Type B pancreatic cell (in vitro differentiated cells): ENCODE data around the gene TPTE. TPM values are rescaled to one million over a fixed set of nuclear protein-coding genes. Genes with fewer than 3 reads are reported as not detected.
"Not testable (repeated sequence)": the region's sequence is repeated elsewhere in the genome, so short reads cannot be mapped to it uniquely, and the experiment has no call there.

Source experiments
- DNase-seq: peaks from one replicate; pipeline ENCODE4 v3.0.0; 2021; ENCODE audit warnings: mixed read lengths; ENCODE audit not compliant: unreplicated experiment; ENCODE audit errors: extremely low spot score
- H3K27ac Mint-ChIP-seq: 2 replicates; pipeline ENCODE4 v1.8.0; 2021; ENCODE audit warnings: mild to moderate bottlenecking, mixed read lengths
- H3K27me3 Mint-ChIP-seq: 2 replicates; pipeline ENCODE4 v1.8.0; 2021; ENCODE audit warnings: mixed read lengths
- H3K36me3 Mint-ChIP-seq: 2 replicates; pipeline ENCODE4 v1.8.0; 2021; ENCODE audit warnings: mixed read lengths
- H3K4me1 Mint-ChIP-seq: one replicate; pipeline ENCODE4 v1.8.0; 2021; ENCODE audit warnings: mixed read lengths; ENCODE audit not compliant: unreplicated experiment
- H3K4me3 Mint-ChIP-seq: 2 replicates; pipeline ENCODE4 v1.8.0; 2021; ENCODE audit warnings: mild to moderate bottlenecking, mixed read lengths
- H3K9me3 Mint-ChIP-seq: 2 replicates; pipeline ENCODE4 v1.8.0; 2021; ENCODE audit warnings: mixed read lengths
- CTCF ChIP-seq: fragments of 200-600 bp; sonication (generic); conservative IDR thresholded peaks from 2 replicates; pipeline ENCODE4 v1.5.0; 2021; ENCODE audit warnings: antibody characterized with exemption, mild to moderate bottlenecking
- long read RNA-seq: library from polyadenylated mRNA; unstranded; transcript quantifications from one replicate; pipeline ENCODE4 v2.0.0, GENCODE V29; 2020
- total RNA-seq: library from RNA; stranded (reverse); gene quantifications from 2 replicates; pipeline ENCODE4 v1.2.1, GENCODE V29; 2021; ENCODE audit warnings: low replicate concordance

Gene TPTE
- not detected in 2 replicates for total RNA-seq
- long read RNA-seq, result 0 reads

GRCh38 chr21:10521091-10521598 is at the start of gene TPTE:
TSS of gene TPTE (plus strand) at chr21:10521583. CDS start at chr21:10538724, 17,141 bp downstream.
- H3K9me3 Mint-ChIP-seq, result peaks cover 12% of the 10 kb centered on the region
- H3K4me1 Mint-ChIP-seq, result no peaks in the 10 kb centered on the region
- no peak for DNase-seq
- no peaks in the 10 kb centered on the region for H3K36me3 Mint-ChIP-seq
- no peak within 1 kb of the TSS for H3K27ac Mint-ChIP-seq
- TF ChIP-seq CTCF, result no peak
- no peak within 1 kb of the TSS for H3K4me3 Mint-ChIP-seq
- no peaks in the 10 kb centered on the region for H3K27me3 Mint-ChIP-seq

- not testable (repeated sequence) for H3K4me1 Mint-ChIP-seq, H3K27ac Mint-ChIP-seq, DNase-seq, H3K4me3 Mint-ChIP-seq, H3K9me3 Mint-ChIP-seq, H3K36me3 Mint-ChIP-seq, H3K27me3 Mint-ChIP-seq
Observed at GRCh38 chr21:10471999-10472398, 49.4 kb upstream of the TPTE start.

GRCh38 chr21:10477794-10478193 is 43.6 kb upstream of the TPTE start:
- not testable (repeated sequence) for H3K4me3 Mint-ChIP-seq, H3K4me1 Mint-ChIP-seq, H3K27ac Mint-ChIP-seq, H3K36me3 Mint-ChIP-seq, H3K9me3 Mint-ChIP-seq, H3K27me3 Mint-ChIP-seq, DNase-seq

- H3K27me3 Mint-ChIP-seq, H3K27ac Mint-ChIP-seq, DNase-seq, H3K4me1 Mint-ChIP-seq, H3K9me3 Mint-ChIP-seq, H3K36me3 Mint-ChIP-seq, H3K4me3 Mint-ChIP-seq: not testable (repeated sequence)
Observed at GRCh38 chr21:10479875-10480274, 41.5 kb upstream of the TPTE start.

- H3K4me1 Mint-ChIP-seq, H3K4me3 Mint-ChIP-seq, H3K27ac Mint-ChIP-seq, H3K36me3 Mint-ChIP-seq, DNase-seq, H3K9me3 Mint-ChIP-seq, H3K27me3 Mint-ChIP-seq: not testable (repeated sequence)
Observed at GRCh38 chr21:10484864-10485263, 36.5 kb upstream of the TPTE start.

- not testable (repeated sequence) for H3K27me3 Mint-ChIP-seq, H3K4me1 Mint-ChIP-seq, DNase-seq, H3K9me3 Mint-ChIP-seq, H3K27ac Mint-ChIP-seq, H3K4me3 Mint-ChIP-seq, H3K36me3 Mint-ChIP-seq
Observed at GRCh38 chr21:10490453-10490852, 30.9 kb upstream of the TPTE start.

GRCh38 chr21:10511116-10511515 is 10.3 kb upstream of the TPTE start:
- H3K4me3 Mint-ChIP-seq, result no peak overlapping the region
- no peaks in the 10 kb centered on the region for H3K4me1 Mint-ChIP-seq
- DNase-seq, result no peak
- no peaks in the 10 kb centered on the region for H3K27me3 Mint-ChIP-seq
- H3K9me3 Mint-ChIP-seq, result peaks cover 14% of the 10 kb centered on the region
- H3K27ac Mint-ChIP-seq, result no peak overlapping the region
- TF ChIP-seq CTCF, result no peak
- H3K36me3 Mint-ChIP-seq, result no peaks in the 10 kb centered on the region

- H3K4me1 Mint-ChIP-seq, H3K27ac Mint-ChIP-seq, H3K36me3 Mint-ChIP-seq, DNase-seq, H3K4me3 Mint-ChIP-seq, H3K27me3 Mint-ChIP-seq: not testable (repeated sequence)
- peaks cover 21% of the 10 kb centered on the region for H3K9me3 Mint-ChIP-seq
Observed at GRCh38 chr21:10516889-10517288, 4.5 kb upstream of the TPTE start.

GRCh38 chr21:10517904-10518303 is 3.5 kb upstream of the TPTE start:
- H3K9me3 Mint-ChIP-seq, result peaks cover 21% of the 10 kb centered on the region
- not testable (repeated sequence) for H3K36me3 Mint-ChIP-seq, DNase-seq, H3K27me3 Mint-ChIP-seq, H3K4me3 Mint-ChIP-seq, H3K27ac Mint-ChIP-seq, H3K4me1 Mint-ChIP-seq

GRCh38 chr21:10521835-10522500 is 585 bp downstream of the TPTE start:
- H3K4me1 Mint-ChIP-seq, H3K27ac Mint-ChIP-seq, H3K36me3 Mint-ChIP-seq, DNase-seq, H3K27me3 Mint-ChIP-seq, H3K4me3 Mint-ChIP-seq: not testable (repeated sequence)
- peaks cover 10% of the 10 kb centered on the region for H3K9me3 Mint-ChIP-seq
